ENCODE results near the gene PRSS38.

- no peak for TF ChIP-seq CTCF (IDR thresholded peaks at IDR 0.05)
- TF ChIP-seq POLR2A (IDR thresholded peaks at IDR 0.05): no peak
- TF ChIP-seq EP300 (IDR thresholded peaks at IDR 0.05): no peak
- no peak for TF ChIP-seq POLR2AphosphoS5 (IDR thresholded peaks at IDR 0.05)
Observed at GRCh38 chr1:227887697-227888403, 72.4 kb downstream of the PRSS38 start.
